22Rv1 (cell line): ENCODE measurements around the gene UBR3.
"Not testable (repeated sequence)": the region's sequence is repeated elsewhere in the genome, so short reads cannot be mapped to it uniquely, and the experiment has no call there.

ENCODE experiments used
- H3K27ac ChIP-seq: fragments of 450-650 bp; 2 replicates; pipeline ENCODE4 v1.5.1; 2017
- CTCF ChIP-seq: fragments of 450-650 bp; IDR thresholded peaks from 2 replicates; pipeline ENCODE4 v1.5.1; 2017; ENCODE audit warnings: mild to moderate bottlenecking
- ZFX ChIP-seq: fragments of 450-650 bp; IDR thresholded peaks from 2 replicates; pipeline ENCODE4 v1.6.1; 2017; ENCODE audit warnings: antibody characterized with exemption, borderline replicate concordance

Gene UBR3

GRCh38 chr2:169849710-169850109, 22.5 kb downstream of the UBR3 start:
- no peak overlapping the region for H3K27ac ChIP-seq
- TF ChIP-seq ZFX, result no peak
- TF ChIP-seq CTCF, result no peak

GRCh38 chr2:169853041-169853668, 25.9 kb downstream of the UBR3 start:
- H3K27ac ChIP-seq, result no peak overlapping the region
- no peak for TF ChIP-seq CTCF
- TF ChIP-seq ZFX, result no peak

- not testable (repeated sequence) for H3K27ac ChIP-seq
Measured at GRCh38 chr2:169855281-169856258, 28.3 kb downstream of the UBR3 start.

GRCh38 chr2:169859423-169859822, 32.2 kb downstream of the UBR3 start:
- no peak for TF ChIP-seq ZFX
- TF ChIP-seq CTCF, result no peak
- no peak overlapping the region for H3K27ac ChIP-seq

GRCh38 chr2:169860149-169860548, 32.9 kb downstream of the UBR3 start:
- no peak overlapping the region for H3K27ac ChIP-seq
- TF ChIP-seq CTCF, result no peak
- TF ChIP-seq ZFX, result no peak

GRCh38 chr2:169862816-169863215, 35.6 kb downstream of the UBR3 start:
- H3K27ac ChIP-seq, result no peak overlapping the region
- TF ChIP-seq CTCF (no peak), ZFX (no peak)

- no peak overlapping the region for H3K27ac ChIP-seq
- TF ChIP-seq CTCF (no peak), ZFX (no peak)
Measured at GRCh38 chr2:169865492-169865891, 38.2 kb downstream of the UBR3 start.

- H3K27ac ChIP-seq, result not testable (repeated sequence)
Measured at GRCh38 chr2:169866230-169866629, 39.0 kb downstream of the UBR3 start.
